Right renal cortex interstitium (tissue), 3 donors: ENCODE measurements around the gene AKIRIN1. TPM values are rescaled to one million over a fixed set of nuclear protein-coding genes. Genes with fewer than 3 reads are reported as not detected.
"Not testable (repeated sequence)": the region's sequence is repeated elsewhere in the genome, so short reads cannot be mapped to it uniquely, and the experiment has no call there.

Source experiments
- DNase-seq, 3 donors: peaks; one replicate each; pipeline ENCODE4 v3.0.0-alpha.2; 2013; ENCODE audit warnings: low read depth in 3 of 3, low spot score in 2 of 3
- polyA plus RNA-seq, 3 donors: library from polyadenylated mRNA; unstranded; fragments of 120-200 nt; gene quantifications; one replicate each; pipeline ENCODE4 v1.2.1, GENCODE V29; 2013; ENCODE audit not compliant: insufficient read length in 3 of 3

AKIRIN1 gene
- polyA plus RNA-seq, 3 donors = 116 to 125 (median 116) TPM

- DNase-seq = no peak
Observed at GRCh38 chr1:38992412-38993111, 1.5 kb downstream of the AKIRIN1 start.

DNA sequence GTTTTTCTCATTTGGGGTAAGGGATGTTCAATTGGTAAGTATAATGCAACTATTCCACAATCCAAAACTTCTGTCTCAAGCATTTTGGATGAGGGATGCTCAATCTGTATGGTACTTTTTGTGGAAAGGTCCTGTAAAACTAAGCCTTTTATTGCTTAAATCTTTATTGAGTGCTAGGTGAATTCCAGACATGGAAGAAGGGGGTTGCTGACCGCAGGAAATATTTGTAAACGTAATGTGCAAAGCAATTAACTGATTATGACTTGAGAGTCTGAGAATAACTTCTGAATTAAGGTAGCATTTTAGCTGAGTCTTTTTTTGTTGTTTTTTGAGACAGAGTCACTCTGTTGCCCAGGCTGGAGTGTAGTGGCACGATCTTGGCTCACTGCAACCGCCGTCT lies 3.1 kb downstream of the AKIRIN1 start:
- DNase-seq = no peak

DNA sequence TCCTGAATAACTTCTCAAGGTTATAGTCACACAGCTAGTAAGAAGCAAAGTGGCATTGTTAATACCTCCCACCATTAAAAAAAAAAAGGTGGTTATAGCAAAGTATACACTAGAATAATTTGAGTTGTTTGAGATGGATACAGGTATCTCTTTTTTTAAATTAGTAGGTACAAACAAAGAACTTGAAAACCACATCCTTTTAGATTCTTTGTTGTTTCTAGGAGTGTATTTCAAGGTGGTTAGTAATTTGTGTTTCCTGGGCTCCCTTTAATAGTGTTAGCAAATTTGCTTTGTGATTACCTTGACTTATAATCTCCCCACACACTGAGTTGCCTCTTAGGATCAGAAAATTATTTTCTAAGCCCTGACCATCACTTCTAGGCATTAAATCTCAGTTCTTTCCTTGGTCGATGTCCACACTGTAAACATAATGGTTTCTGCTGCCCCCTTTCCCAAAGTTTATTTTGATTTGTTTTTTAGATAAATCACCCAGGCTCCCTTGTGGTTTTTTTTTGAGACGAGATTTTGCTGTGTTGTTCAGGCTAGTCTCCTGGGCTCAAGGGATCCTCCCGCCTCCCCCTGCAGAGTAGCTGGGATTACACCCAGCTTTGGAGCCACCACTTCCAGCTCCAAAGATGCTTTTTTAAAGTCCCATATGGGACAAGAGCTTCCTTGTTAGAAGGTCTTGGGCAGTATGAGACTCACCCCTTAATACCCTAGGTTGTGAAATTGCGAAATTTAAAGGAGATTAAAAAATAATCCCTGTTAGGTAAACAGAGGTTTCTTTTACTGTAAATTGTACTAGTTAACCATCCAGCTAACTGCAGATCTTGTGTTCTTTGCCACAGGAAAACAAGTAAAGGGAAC lies 6.2 kb downstream of the AKIRIN1 start:
- no peak for DNase-seq

DNA sequence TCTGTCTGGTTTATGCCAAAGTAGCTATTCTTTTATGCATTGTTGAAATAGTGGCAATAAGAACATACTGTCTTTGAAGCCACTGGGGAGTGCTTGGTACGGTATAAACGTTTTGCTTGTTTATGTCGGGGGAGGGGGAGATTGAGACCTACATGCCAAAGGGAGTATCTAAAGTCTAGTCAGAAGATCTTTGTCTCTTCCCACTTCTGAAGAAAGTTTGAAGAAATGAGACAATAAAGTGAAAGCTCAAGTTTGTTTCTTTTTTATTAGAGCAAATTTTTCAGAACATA lies 6.8 kb downstream of the AKIRIN1 start:
- no peak for DNase-seq

DNA sequence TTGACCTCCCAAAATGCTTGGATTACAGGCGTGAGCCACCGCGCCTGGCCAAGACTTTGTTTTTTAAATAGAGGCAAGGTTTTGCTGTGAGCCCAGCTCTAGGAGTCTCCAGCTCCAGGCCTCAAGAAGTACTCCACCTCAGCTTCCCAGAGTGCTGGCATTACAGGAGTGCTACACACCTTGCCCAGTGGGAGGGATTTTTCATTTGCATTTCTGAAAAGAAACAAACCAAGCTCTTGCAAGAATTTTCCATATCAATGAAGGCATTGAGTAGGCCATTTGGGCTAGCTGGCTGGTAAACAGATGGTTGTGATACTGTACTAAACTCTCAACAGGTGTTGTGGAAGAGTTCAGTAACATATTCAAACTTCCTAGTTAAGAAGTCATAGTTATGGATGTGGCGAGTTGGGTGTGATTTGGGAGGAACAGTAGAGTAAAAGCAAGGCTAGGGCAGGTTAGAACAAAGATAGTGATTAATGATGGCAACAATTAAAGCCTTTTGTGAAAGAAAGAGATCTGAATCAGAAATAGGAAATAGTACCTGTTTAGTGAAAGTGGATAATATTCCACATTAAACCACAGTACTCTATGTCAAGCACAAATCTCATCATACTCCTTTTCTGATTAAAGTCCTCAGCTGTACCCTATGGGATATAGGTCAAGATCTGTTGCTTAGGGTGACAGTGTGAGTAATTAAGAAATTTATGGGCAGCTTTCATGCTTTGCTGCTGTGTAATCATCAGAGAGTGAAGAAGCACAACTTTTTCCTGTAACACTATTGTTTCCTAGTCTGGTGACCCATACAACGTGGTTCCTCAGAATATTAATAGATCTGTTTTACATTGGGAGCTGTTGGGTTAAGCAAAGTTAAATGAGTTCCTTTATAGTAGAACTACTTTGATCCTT lies 10.7 kb downstream of the AKIRIN1 start:
- no peak for DNase-seq

DNA sequence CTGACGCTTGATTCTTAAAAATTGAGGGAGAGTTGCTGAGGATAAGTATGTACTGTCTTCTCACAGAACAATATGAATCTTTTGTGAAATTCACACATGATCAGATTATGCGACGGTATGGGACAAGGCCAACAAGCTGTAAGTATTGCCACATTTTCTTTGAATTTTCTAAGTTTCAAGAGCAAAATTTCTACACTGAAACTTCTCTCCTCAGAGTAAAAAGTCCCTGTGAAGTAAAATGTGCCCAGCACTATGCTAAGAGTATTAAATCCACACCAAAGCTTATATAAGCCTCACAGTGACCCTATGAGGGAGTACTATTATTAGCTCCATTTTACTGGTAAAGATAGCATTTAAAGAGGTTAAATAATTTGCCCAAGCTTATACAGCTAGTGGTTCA lies 12.2 kb downstream of the AKIRIN1 start:
- DNase-seq = no peak

DNA sequence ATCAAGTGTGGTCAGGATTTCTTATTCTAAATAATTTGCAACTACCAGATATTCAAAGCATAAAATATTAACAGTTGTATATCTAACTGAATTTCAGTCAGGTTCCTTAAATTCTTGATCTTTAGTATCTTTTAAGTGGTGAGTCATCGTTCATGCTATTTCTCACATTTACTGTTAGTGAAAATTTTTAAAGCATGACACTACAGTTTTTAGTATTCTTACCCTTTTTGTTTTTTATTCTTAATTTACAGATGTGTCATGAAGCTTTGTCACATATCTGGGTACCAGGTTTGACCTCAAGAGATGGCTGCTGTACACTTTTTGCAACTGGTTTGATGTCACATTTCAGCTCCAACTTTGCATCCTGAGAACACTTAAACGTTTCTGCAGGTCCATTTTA lies 12.7 kb downstream of the AKIRIN1 start:
- no peak for DNase-seq

DNA sequence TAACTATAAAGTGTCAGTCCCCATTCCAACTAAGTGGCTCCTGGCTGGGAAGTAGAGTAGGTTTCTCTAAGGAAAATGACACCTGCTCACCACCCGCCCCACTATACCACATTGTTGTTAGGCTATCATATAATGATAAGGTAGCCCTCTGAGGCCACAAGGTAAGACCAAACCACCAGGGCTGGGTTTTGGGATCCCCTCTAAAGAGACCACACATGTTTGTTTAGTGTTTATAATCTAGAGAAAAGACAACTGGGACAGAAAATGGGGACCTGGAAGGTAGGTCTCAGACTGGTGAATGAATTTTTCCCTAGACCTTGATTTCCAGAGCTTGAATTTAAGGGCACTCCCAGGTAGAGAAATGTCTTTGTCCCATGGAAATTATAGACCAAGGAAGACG lies 15.2 kb downstream of the AKIRIN1 start:
- DNase-seq = no peak

- DNase-seq = no peak
Observed at GRCh38 chr1:39006726-39007645, 15.9 kb downstream of the AKIRIN1 start.

DNA sequence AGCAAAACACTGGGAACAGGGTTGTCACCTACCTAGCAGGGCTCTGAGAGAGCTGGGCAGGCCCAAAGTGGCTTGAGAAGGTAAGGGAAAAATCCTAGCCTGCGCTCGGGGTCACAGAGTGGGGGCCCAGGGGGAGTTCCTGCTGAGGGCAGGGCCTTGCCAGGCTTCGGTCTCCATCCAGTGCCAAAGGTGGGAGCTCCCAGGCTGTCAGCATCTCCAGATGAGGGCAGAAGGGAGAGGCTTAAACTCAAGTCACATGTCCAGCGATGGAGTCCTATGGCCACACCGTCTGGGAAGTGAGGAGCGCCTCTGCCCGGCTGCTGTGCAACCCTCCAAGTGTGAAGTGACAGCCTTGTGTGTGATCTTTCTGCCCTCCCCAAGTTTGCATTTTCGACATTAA lies 23.9 kb downstream of the AKIRIN1 start:
- DNase-seq = not testable (repeated sequence)

GRCh38 chr1:39016604-39017171 lies 25.6 kb downstream of the AKIRIN1 start:
- no peak for DNase-seq

GRCh38 chr1:39017266-39017665 lies 26.2 kb downstream of the AKIRIN1 start:
- DNase-seq = no peak

DNA sequence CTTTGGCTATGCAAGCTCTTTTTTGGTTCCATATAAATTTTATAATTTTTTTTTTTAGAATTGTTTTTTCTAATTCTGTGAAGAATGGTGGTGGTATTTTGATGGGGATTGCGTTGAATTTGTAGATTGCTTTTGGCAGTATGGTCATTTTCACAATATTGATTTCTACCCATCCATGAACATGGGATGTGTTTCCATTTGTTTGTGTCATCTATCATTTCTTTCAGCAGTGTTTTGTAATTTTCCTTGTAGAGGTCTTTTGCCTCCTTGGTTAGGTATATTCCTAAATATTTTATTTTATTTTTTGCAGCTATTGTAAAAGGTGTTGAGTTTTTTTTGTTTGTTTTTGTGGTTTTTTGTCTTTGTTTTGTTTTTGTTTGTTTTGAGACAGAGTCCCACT lies 29.4 kb downstream of the AKIRIN1 start:
- DNase-seq = not testable (repeated sequence)

- no peak for DNase-seq
Observed at GRCh38 chr1:39021426-39021825, 30.4 kb downstream of the AKIRIN1 start.

GRCh38 chr1:39023140-39023539 lies 32.1 kb downstream of the AKIRIN1 start:
- DNase-seq = no peak

- DNase-seq = peak; percentile 85 to 88 (median 86)
Observed at GRCh38 chr1:39026051-39026865, 35.2 kb downstream of the AKIRIN1 start, which contains the start of gene NDUFS5. TSS of gene NDUFS5 (plus strand) at chr1:39026350. CDS start at chr1:39028725, 2,375 bp downstream.

DNA sequence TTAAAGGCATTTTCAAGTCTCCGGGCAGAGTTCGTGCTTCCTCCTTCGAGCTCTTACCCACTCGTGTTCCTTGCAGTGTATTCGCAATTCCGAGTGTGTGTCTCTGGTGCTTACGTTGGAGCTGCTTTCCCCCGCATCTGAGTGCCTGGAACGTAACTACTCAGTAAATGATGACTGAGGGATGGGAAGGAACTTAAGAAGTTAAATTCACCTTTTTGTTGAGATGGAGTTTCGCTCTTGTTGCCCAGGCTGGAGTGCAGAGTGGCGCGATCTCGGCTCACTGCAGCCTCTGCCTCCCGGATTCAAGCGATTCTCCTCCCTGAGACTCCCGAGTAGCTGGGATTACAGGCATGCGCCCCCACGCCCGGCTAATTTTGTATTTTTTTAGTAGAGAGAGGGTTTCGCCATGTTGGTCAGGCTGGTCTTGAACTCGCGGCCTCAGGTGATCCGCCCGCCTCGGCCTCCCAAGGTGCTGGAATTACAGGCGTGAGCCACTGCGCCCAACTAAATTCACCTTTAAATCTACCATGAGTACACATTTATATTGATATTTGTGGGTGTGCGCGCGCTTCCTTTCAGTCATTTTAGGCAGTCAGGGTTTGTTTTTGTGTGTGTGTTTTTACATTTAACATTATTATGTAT lies 35.9 kb downstream of the AKIRIN1 start:
- peak in 1 of 3 donors; percentile 80 for DNase-seq

DNA sequence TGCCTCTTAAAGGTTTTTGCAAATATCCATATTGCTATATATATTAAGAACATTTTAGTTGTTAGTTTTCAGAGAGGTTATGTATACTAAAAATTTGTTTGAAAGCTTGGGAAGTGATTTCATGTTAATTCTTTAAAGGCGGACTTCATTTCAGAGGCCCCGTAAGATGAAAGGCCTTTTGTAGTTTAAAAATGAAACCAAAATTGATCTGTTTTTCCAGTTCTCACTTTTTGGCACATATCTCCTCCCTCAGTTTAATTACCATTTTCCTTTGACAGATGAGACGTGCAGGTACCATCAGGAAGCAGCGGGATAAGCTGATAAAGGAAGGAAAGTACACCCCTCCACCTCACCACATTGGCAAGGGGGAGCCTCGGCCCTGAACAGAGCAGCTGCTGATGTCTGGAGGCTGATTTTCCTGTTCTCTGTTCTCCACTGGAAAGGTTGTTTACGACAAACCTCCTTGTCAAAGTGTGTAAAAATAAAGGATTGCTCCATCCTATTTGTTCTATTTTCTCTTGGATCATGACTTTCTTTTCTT lies 43.1 kb downstream of the AKIRIN1 start:
- DNase-seq = no peak
